Myocyte (in vitro differentiated cells): Measurements from ENCODE around the gene HIF1A. TPM values are rescaled to one million over a fixed set of nuclear protein-coding genes. Genes with fewer than 3 reads are reported as not detected.
"Not testable (repeated sequence)": the region's sequence is repeated elsewhere in the genome, so short reads cannot be mapped to it uniquely, and the experiment has no call there.

ENCODE experiments used
- DNase-seq: peaks from one replicate; pipeline ENCODE4 v3.0.0-alpha.2; 2012; ENCODE audit warnings: low read depth
- total RNA-seq: library from RNA; depleted of rRNA; stranded (reverse); fragments of >200 nt; gene quantifications from 2 replicates; pipeline ENCODE4 v1.2.3, GENCODE V29; 2014

The HIF1A gene
- total RNA-seq, 1 donor from 2014 or later: 444 TPM

- no peak for DNase-seq
These were observed 10.9 kb downstream of the HIF1A start for GRCh38 chr14:61706096-61706690.

- not testable (repeated sequence) for DNase-seq
These were observed 12.5 kb downstream of the HIF1A start for GRCh38 chr14:61707774-61708173.

- DNase-seq: not testable (repeated sequence)
These were observed 13.4 kb downstream of the HIF1A start for GRCh38 chr14:61708693-61709092.

GRCh38 chr14:61710853-61711817 lies 15.8 kb downstream of the HIF1A start:
- DNase-seq: no peak

GRCh38 chr14:61712137-61712536 lies 16.8 kb downstream of the HIF1A start:
- no peak for DNase-seq

- no peak for DNase-seq
These were observed 18.6 kb downstream of the HIF1A start for GRCh38 chr14:61713724-61714437.

GRCh38 chr14:61716956-61717355 lies 21.6 kb downstream of the HIF1A start:
- no peak for DNase-seq

GRCh38 chr14:61718039-61718438 lies 22.7 kb downstream of the HIF1A start:
- DNase-seq: no peak

GRCh38 chr14:61719344-61720293 lies 24.3 kb downstream of the HIF1A start:
- DNase-seq: no peak

- DNase-seq: no peak
These were observed 25.0 kb downstream of the HIF1A start for GRCh38 chr14:61720294-61720661.

GRCh38 chr14:61720741-61721140 lies 25.4 kb downstream of the HIF1A start:
- no peak for DNase-seq

GRCh38 chr14:61724133-61724532 lies 28.8 kb downstream of the HIF1A start:
- no peak for DNase-seq

- no peak for DNase-seq
These were observed 31.7 kb downstream of the HIF1A start for GRCh38 chr14:61726778-61727658.

- DNase-seq: peak; percentile 44
These were observed 35.6 kb downstream of the HIF1A start for GRCh38 chr14:61730756-61731373.

GRCh38 chr14:61733972-61734371 lies 38.7 kb downstream of the HIF1A start:
- no peak for DNase-seq

- DNase-seq: no peak
These were observed 41.4 kb downstream of the HIF1A start for GRCh38 chr14:61736751-61737150.

GRCh38 chr14:61737915-61738314 lies 42.6 kb downstream of the HIF1A start:
- DNase-seq: no peak

- no peak for DNase-seq
These were observed 43.8 kb downstream of the HIF1A start for GRCh38 chr14:61739133-61739532.

GRCh38 chr14:61742371-61742770 lies 47.1 kb downstream of the HIF1A start:
- DNase-seq: no peak
